Natural killer cell (primary cell): ENCODE results near the gene CRKL. TPM values are rescaled to one million over a fixed set of nuclear protein-coding genes. Genes with fewer than 3 reads are reported as not detected.
A peak's percentile ranks its signal among the peaks of the same experiment; 100 is the strongest.

Experiments used
- ATAC-seq, 3 donors: fragments of 150-1000 bp in 2 of 3; fragments of 200-7000 bp in 1 of 3; cut with Tn5 transposase; 1 replicate in 1 of 3; 2 replicates in 2 of 3; pipeline ENCODE4 v1.10.0; 2021; ENCODE audit warnings: mild to moderate bottlenecking in 2 of 3, moderate library complexity in 2 of 3
- DNase-seq, 2 donors: peaks; one replicate each; pipeline versions ENCODE4 v3.0.0 to v3.0.0-alpha.2; 2013 to 2021; ENCODE audit warnings: mixed read lengths in 1 of 2
- H3K27ac ChIP-seq: one replicate; pipeline ENCODE4 v1.5.1; 2013; ENCODE audit warnings: mild to moderate bottlenecking, low read length
- H3K27me3 ChIP-seq: one replicate; pipeline ENCODE4 v1.6.1; 2013; ENCODE audit warnings: low read length; ENCODE audit not compliant: control insufficient read depth, insufficient read depth
- H3K36me3 ChIP-seq: one replicate; pipeline ENCODE4 v1.6.1; 2013; ENCODE audit warnings: low read length; ENCODE audit not compliant: control insufficient read depth, insufficient read depth
- H3K4me1 ChIP-seq: one replicate; pipeline ENCODE4 v1.6.1; 2013; ENCODE audit warnings: low read length; ENCODE audit not compliant: control insufficient read depth, insufficient read depth
- H3K4me3 ChIP-seq: one replicate; pipeline ENCODE4 v1.5.1; 2013; ENCODE audit warnings: low read length
- H3K9me3 ChIP-seq: one replicate; pipeline ENCODE4 v1.6.1; 2013; ENCODE audit warnings: low read length; ENCODE audit not compliant: control insufficient read depth, insufficient read depth
- H3K27ac Mint-ChIP-seq, 2 donors: one replicate each; pipeline ENCODE4 v1.8.0; 2022; ENCODE audit warnings: mild to moderate bottlenecking in 2 of 2, mixed read lengths in 2 of 2, moderate library complexity in 1 of 2
- H3K27me3 Mint-ChIP-seq, 2 donors: one replicate each; pipeline ENCODE4 v1.8.0; 2022; ENCODE audit warnings: low read depth in 2 of 2, mixed read lengths in 2 of 2
- H3K36me3 Mint-ChIP-seq: one replicate; pipeline ENCODE4 v1.8.0; 2022; ENCODE audit warnings: mixed read lengths
- H3K4me1 Mint-ChIP-seq, 2 donors: one replicate each; pipeline ENCODE4 v1.8.0; 2022; ENCODE audit warnings: mixed read lengths in 2 of 2
- H3K4me3 Mint-ChIP-seq: one replicate; pipeline ENCODE4 v1.8.0; 2022; ENCODE audit warnings: mild to moderate bottlenecking, moderate library complexity, mixed read lengths
- H3K9me3 Mint-ChIP-seq, 2 donors: one replicate each; pipeline ENCODE4 v1.8.0; 2022; ENCODE audit warnings: mixed read lengths in 2 of 2
- WGBS: methylation state at CpG from one replicate; pipeline ENCODE4 v1.1.7; 2013; ENCODE audit warnings: missing lambda C conversion rate; ENCODE audit not compliant: insufficient coverage; 5-methylcytosine and 5-hydroxymethylcytosine counted together
- intact Hi-C: fragments of 100-400 bp; cut with micrococcal nuclease; formaldehyde crosslinking; loops from one replicate; pipeline ENCODE4 v1.14.2; 2022
- total RNA-seq, 4 donors: library from RNA; stranded (reverse); fragments of 120-200 nt in 1 of 4; gene quantifications; one replicate each; pipeline versions ENCODE4 v1.2.3 to v1.2.4, GENCODE V29; 2013 to 2022
- TF ChIP-seq, protein P1 (sequence below): fragments of 200-600 bp; IDR thresholded peaks from one replicate; pipeline ENCODE4 v1.8.0; 2022; ENCODE audit warnings: antibody characterized with exemption

Gene CRKL
- total RNA-seq, 3 donors from 2014 or later (not counting 1 experiment from before 2014, with no cell fraction given): 50.7 to 71.2 (median 67.4) TPM

DNA sequence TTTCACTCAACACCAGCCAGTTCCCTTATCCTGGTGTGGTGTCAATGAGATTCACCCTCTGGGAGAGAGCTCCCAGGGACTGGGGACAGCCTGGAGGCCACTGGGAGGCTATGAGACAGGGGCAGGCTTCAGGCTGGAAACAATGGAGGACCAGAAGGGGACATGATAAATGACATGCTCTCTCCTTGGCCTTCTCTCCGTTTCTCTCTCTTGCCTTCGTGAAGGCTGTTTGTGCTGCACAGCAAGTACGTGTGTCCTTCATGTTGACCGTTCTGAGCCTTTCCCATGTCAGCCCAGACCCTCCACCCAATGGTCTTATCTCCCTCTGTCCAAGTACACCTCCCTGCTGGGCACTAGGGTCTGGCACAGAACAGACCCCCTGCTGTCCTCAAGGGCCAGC, 63.3 kb downstream of the CRKL start:
- Mint-ChIP-seq H3K27me3 (no peaks in the 10 kb centered on the region), H3K36me3 (no peaks in the 10 kb centered on the region), H3K4me3 (peak overlapping the region; percentile 25), H3K4me1 (peaks cover 27 to 46% of the 10 kb centered on the region in 2 donors), H3K9me3 (peaks cover 2 to 3% of the 10 kb centered on the region in 2 donors), H3K27ac (peak overlapping the region in 1 of 2 donors; percentile 92)
- Histone ChIP-seq H3K27me3 (no peaks in the 10 kb centered on the region), H3K4me3 (no peak overlapping the region), H3K36me3 (peaks cover under 1% of the 10 kb centered on the region), H3K27ac (no peak overlapping the region), H3K4me1 (peaks cover 32% of the 10 kb centered on the region), H3K9me3 (peaks cover 6% of the 10 kb centered on the region)
- DNase-seq (no peak), ATAC-seq (no peak)
- intact Hi-C loops: loop anchor here (2.0 kb wide), 1 partner anchor 54 kb away; no protein-coding TSS in a partner anchor
- 99% methylated on average over 4 of the region's 4 CpGs for WGBS
- TF ChIP-seq, protein P1, sequence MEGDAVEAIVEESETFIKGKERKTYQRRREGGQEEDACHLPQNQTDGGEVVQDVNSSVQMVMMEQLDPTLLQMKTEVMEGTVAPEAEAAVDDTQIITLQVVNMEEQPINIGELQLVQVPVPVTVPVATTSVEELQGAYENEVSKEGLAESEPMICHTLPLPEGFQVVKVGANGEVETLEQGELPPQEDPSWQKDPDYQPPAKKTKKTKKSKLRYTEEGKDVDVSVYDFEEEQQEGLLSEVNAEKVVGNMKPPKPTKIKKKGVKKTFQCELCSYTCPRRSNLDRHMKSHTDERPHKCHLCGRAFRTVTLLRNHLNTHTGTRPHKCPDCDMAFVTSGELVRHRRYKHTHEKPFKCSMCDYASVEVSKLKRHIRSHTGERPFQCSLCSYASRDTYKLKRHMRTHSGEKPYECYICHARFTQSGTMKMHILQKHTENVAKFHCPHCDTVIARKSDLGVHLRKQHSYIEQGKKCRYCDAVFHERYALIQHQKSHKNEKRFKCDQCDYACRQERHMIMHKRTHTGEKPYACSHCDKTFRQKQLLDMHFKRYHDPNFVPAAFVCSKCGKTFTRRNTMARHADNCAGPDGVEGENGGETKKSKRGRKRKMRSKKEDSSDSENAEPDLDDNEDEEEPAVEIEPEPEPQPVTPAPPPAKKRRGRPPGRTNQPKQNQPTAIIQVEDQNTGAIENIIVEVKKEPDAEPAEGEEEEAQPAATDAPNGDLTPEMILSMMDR: no peak

DNA sequence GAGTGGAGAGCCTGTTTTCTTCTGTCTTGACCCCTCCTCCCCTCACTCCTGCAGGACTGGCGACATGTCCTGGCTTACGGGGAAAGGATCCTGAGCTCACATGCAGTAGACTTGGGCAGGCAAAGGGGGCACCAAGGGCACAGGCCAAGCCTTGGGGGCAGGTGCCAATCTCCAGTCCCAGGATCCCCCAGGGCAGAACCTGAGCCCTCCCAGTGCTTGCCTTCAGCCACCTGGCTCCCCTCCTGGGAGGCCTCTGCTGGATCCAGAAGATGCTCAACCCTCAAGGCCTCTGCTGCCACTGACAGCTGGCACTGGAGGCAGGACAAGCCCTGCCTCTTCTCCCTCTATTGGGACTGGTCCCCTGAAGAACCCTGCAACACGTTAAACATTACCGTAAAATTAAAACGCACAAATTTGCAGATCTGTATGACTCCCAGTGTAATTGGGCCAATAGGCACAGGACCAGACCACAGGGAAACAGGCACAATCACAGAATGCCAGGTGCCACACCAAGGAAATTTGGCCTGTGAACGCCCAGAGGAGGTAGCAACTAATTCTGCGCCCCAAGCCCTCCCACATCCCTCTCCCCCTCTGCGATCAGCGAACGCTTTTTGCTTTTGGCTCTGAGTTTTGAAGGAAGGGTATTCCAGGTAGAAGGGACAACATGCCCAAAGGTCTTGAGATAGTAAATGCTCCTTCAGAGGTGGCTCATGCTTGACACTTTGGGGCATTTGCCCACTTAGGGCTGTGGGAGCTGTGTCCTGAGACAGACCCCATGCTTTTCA, 63.9 kb downstream of the CRKL start:
- H3K4me3 Mint-ChIP-seq: peak overlapping the region; percentile 92
- Histone ChIP-seq H3K4me3 (peak overlapping the region; percentile 78), H3K4me1 (peaks cover 32% of the 10 kb centered on the region), H3K27me3 (no peaks in the 10 kb centered on the region), H3K36me3 (peaks cover 2% of the 10 kb centered on the region), H3K27ac (peak overlapping the region; percentile 77), H3K9me3 (peaks cover 6% of the 10 kb centered on the region)
- 77% methylated on average over 10 of the region's 10 CpGs for WGBS
- intact Hi-C loops: loop anchor here (2.0 kb wide), 1 partner anchor 54 kb away; no protein-coding TSS in a partner anchor
- ATAC-seq (no peak), DNase-seq (no peak)
- peaks cover 2 to 3% of the 10 kb centered on the region in 2 donors for H3K9me3 Mint-ChIP-seq
- peak overlapping the region; percentile 80 to 92 for H3K27ac Mint-ChIP-seq
- no peaks in the 10 kb centered on the region for H3K36me3 Mint-ChIP-seq
- peaks cover 27 to 46% of the 10 kb centered on the region in 2 donors for H3K4me1 Mint-ChIP-seq
- TF ChIP-seq, protein P1: no peak
- H3K27me3 Mint-ChIP-seq: no peaks in the 10 kb centered on the region

DNA sequence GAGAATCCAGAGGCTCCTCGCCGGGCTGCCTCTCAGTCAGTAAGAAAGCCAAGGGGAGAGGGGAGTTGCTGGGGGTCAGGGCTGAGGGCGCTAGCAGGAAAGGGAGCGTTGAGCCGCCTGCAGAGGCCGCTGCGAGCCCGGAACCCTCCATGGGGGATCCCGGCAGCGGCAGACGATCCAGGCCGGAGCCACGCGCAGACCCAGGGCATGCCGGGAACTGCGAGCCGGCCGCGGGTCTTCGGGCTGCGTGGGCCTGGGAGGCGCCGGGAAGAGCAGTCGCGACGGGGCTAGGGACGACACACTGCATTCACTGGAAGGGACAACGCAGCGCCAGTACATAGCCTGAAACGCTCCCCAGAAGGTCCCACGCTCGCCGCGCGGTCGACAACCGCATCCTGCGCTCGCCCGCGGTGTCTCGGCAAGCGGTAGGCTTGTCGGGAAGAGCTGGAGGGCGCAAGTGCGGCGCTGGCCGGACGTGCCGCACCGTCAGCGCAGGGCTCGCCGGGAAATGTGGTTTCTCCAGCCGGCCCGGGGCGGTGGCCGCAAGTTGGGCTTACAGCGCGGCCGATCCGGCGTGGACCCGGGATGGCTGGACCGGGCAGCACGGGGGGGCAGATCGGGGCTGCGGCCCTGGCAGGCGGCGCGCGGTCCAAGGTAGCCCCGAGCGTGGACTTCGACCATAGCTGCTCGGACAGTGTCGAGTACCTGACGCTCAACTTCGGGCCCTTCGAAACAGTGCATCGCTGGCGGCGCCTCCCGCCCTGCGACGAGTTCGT, 64.8 kb downstream of the CRKL start, which contains the start of gene LZTR1:
LZTR1 (plus strand) TSS at position 511 of the 776 bp plus-strand sequence; CDS start at position 586, 75 bp downstream.
- peak within 1 kb of the TSS; percentile 78 for H3K4me3 ChIP-seq
- under 1% methylated on average over 87 of the region's 87 CpGs for WGBS
- H3K9me3 ChIP-seq: peaks cover 6% of the 10 kb centered on the region
- peaks cover 32% of the 10 kb centered on the region for H3K4me1 ChIP-seq
- TF ChIP-seq, protein P1: no peak
- intact Hi-C loops: loop anchor here (1.0 to 2.0 kb wide), 3 partner anchors 19 to 63 kb away; partner anchors contain the start of gene LRRC74B
- peaks cover 6% of the 10 kb centered on the region for H3K36me3 ChIP-seq
- H3K27ac Mint-ChIP-seq: peak within 1 kb of the TSS; percentile 80 to 92
- no peaks in the 10 kb centered on the region for H3K36me3 Mint-ChIP-seq
- peak within 1 kb of the TSS; percentile 92 for H3K4me3 Mint-ChIP-seq
- DNase-seq (peak; percentile 77 to 81), ATAC-seq (peak; percentile 75 to 87 (median 85))
- no peaks in the 10 kb centered on the region for H3K27me3 Mint-ChIP-seq
- peaks cover 2 to 3% of the 10 kb centered on the region in 2 donors for H3K9me3 Mint-ChIP-seq
- peak within 1 kb of the TSS; percentile 77 for H3K27ac ChIP-seq
- H3K27me3 ChIP-seq: no peaks in the 10 kb centered on the region
- H3K4me1 Mint-ChIP-seq: peaks cover 27 to 46% of the 10 kb centered on the region in 2 donors
